Activated naive CD8-positive, alpha-beta T cell treated with anti-CD3 and anti-CD28 coated beads, Interleukin-2, amount 10 ng/mL, durations not matched to agents 7 days and 5 days (primary cell): Measurements from ENCODE around the gene POP5. TPM values are rescaled to one million over a fixed set of nuclear protein-coding genes. Genes with fewer than 3 reads are reported as not detected.
A peak's percentile ranks its signal among the peaks of the same experiment; 100 is the strongest.
"Not testable (repeated sequence)": the region's sequence is repeated elsewhere in the genome, so short reads cannot be mapped to it uniquely, and the experiment has no call there.

Source experiments
- ATAC-seq: fragments of 150-1000 bp; cut with Tn5 transposase; one replicate; pipeline ENCODE4 v1.10.0; 2021; ENCODE audit warnings: low read depth, moderate library complexity
- POLR2A ChIA-PET: fragments of 350-600 bp; sonication (Branson Sonifier 250); formaldehyde crosslinking; loops from one replicate; lab custom pipeline; 2021; ENCODE audit warnings: antibody characterized with exemption; lab: Charles Lee
- DNase-seq: peaks from one replicate; pipeline ENCODE4 v3.0.0; 2021
- H3K27ac Mint-ChIP-seq: one replicate; pipeline ENCODE4 v1.8.0; 2022; ENCODE audit warnings: mild to moderate bottlenecking, mixed read lengths
- H3K27me3 Mint-ChIP-seq: one replicate; pipeline ENCODE4 v1.8.0; 2022; ENCODE audit warnings: mild to moderate bottlenecking, moderate library complexity, mixed read lengths
- H3K36me3 Mint-ChIP-seq: one replicate; pipeline ENCODE4 v1.8.0; 2021; ENCODE audit warnings: mild to moderate bottlenecking, mixed read lengths
- H3K4me1 Mint-ChIP-seq: one replicate; pipeline ENCODE4 v1.8.0; 2021; ENCODE audit warnings: mixed read lengths
- H3K4me3 Mint-ChIP-seq: one replicate; pipeline ENCODE4 v1.8.0; 2022; ENCODE audit warnings: mild to moderate bottlenecking, moderate library complexity, mixed read lengths
- H3K9me3 Mint-ChIP-seq: one replicate; pipeline ENCODE4 v1.8.0; 2021; ENCODE audit warnings: mixed read lengths
- total RNA-seq, 2 experiments: library from RNA; stranded (reverse); gene quantifications; one replicate each; pipeline ENCODE4 v1.2.3, GENCODE V29; 2021

POP5 gene, protein sequence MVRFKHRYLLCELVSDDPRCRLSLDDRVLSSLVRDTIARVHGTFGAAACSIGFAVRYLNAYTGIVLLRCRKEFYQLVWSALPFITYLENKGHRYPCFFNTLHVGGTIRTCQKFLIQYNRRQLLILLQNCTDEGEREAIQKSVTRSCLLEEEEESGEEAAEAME
- 10 to 100 TPM; 59.4 to 62.3 TPM for total RNA-seq

DNA sequence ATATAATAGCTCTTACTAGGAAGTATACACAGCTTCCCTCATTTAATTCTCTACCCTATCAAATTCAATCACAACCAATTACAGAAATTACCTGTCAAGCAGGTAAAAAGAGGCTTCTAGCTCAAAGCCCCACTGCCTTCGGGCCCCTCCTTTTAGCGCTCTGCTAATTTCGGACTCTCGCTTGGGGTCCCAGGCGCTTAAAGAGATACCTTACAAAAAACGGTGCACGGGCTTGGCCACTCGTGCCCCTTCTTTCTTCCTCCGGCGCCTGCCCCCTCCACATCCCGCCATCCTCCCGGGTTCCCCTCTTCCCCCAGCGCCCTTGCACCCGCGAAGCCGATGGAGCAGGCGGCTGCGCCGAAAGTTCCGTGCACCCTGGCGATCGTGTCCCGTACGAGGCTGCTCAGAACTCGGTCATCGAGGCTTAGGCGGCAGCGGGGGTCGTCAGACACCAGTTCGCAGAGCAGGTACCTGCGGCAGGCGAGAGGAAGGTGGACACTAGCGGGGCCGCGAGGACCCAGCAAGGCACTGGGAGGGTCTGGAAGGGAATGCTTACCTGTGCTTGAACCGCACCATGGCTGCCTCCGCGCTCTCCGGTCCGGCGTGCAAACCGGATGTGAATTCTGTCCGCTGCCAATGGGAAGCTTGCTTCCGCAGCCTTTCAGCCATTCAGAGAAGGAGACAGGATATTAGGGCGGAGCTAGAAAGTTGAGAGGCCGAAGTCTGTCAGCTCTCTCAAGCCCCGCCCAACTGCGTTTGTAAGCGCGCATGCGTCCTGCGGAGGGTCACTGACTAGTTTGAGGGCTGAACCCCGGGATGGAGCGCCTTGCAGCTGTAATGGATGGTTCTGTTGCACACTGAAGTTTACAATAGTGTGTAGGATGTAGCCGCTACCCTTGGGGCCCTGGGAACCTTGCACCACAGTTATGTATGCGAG lies at the start of gene POP5:
Gene POP5, minus strand, starts transcription at position 616 of the 937 bp plus-strand sequence. Its CDS starts 40 bp downstream, at position 576.
- Mint-ChIP-seq H3K27ac (peak within 1 kb of the TSS; percentile 91), H3K9me3 (no peaks in the 10 kb centered on the region), H3K4me1 (peaks cover 29% of the 10 kb centered on the region), H3K36me3 (peaks cover 1% of the 10 kb centered on the region), H3K27me3 (peaks cover 12% of the 10 kb centered on the region), H3K4me3 (peak within 1 kb of the TSS; percentile 94)
- peak; percentile 95 for ATAC-seq
- peak; percentile 89 for DNase-seq
- POLR2A ChIA-PET: interaction anchor here (0.5 to 1.8 kb wide), 22 partner anchors 11 to 646 kb away, joined by 3 to 11 read pairs (median 4); partner anchors contain the start of genes COQ5, DYNLL1, MLEC and RNF10

DNA sequence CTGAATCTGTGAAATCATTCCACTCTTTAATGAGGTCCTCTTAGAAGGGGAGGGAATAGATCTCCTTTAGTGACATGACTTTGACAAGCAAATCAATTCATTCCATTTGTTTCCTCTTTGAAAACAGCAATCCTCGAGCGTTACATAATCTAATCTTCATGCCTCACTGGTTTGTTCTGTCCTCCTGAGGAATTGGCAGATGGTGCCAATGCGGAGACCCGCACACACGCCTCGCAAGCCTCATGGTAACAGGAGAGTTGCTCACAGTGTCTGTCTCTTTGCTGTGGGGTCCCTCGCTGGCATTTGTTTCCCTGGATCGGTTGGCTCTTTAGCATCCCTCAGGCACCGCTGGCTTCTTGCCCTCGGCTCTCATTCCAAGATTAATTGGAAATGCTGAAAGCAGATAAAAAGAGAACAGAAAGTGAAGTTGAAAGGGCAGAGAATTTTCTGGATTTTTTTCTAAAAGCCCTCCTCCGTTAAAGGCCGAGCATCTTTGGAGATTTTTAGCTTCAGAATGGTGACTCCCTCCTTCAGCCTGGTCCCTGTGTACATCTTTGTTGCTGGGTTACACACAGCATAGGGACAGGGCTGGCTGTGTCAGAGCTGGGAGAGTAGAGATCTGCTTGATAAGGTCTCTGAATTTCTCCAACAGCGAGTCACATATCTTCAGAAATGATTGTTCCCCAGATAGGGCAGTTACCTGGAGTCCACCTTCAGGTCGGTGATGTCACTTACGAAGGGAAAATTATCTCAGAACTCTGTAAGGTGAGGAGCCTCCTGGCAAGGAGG lies 49.1 kb upstream of the POP5 start:
- no peak for ATAC-seq
- no peak for DNase-seq
- no peaks in the 10 kb centered on the region for H3K9me3 Mint-ChIP-seq
- no peaks in the 10 kb centered on the region for H3K36me3 Mint-ChIP-seq
- H3K27me3 Mint-ChIP-seq: peaks cover 12% of the 10 kb centered on the region
- no peak overlapping the region for H3K27ac Mint-ChIP-seq
- POLR2A ChIA-PET: interaction anchor here (0.6 kb wide), 1 partner anchor 150 kb away, joined by 3 read pairs; no protein-coding TSS in a partner anchor
- no peak overlapping the region for H3K4me3 Mint-ChIP-seq
- no peaks in the 10 kb centered on the region for H3K4me1 Mint-ChIP-seq

GRCh38 chr12:120628919-120629318 lies 47.7 kb upstream of the POP5 start:
- Mint-ChIP-seq H3K27ac (no peak overlapping the region), H3K36me3 (no peaks in the 10 kb centered on the region), H3K9me3 (no peaks in the 10 kb centered on the region), H3K4me3 (no peak overlapping the region), H3K27me3 (peaks cover 12% of the 10 kb centered on the region), H3K4me1 (no peaks in the 10 kb centered on the region)
- DNase-seq (no peak), ATAC-seq (no peak)
- POLR2A ChIA-PET: no interaction called here

DNA sequence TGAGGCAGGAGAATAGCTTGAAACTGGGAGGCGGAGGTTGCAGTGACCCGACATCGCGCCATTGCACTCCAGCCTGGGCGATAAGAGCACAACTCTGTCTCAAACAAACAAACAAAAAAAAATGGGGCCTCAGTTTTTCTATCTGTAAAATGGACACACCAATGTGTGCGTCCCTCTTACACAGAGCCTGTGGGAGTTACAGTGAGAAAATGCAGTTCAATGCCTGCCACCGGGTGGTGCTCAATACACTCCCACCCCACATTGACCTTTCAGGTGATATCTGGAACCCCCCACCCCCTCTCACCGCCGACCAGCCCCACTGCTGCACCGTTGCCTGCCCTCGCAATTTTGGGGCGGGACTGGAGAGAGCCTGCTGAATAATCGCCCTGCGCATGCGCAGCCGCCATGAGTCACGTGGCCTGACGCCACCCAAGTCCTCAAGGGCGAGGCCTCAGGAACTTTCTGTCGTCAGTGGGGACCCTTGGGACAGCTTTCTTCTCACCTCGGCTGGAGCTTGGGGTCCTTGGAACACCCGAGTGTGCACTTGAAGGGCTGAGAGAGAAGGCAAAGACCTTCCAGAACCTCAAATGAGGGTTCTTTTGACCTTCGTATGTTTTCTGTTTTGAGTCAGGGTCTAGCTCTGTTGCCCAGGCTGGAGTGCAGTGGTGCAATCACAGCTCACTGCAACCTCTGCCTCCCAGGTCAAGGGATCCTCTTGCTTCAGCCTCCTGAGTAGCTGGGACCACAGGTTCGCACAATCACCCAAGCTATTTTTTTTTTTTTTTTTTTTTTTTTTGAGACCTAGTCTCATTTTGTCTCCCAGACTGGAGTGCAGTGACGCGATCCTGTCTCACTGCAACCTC lies 44.6 kb upstream of the POP5 start:
- Mint-ChIP-seq H3K4me3 (no peak overlapping the region), H3K36me3 (no peaks in the 10 kb centered on the region), H3K4me1 (no peaks in the 10 kb centered on the region), H3K27me3 (peaks cover 15% of the 10 kb centered on the region), H3K27ac (no peak overlapping the region), H3K9me3 (no peaks in the 10 kb centered on the region)
- DNase-seq: no peak
- POLR2A ChIA-PET: interaction anchor here (0.9 kb wide), 1 partner anchor 52 kb away, joined by 6 read pairs; no protein-coding TSS in a partner anchor
- no peak for ATAC-seq

DNA sequence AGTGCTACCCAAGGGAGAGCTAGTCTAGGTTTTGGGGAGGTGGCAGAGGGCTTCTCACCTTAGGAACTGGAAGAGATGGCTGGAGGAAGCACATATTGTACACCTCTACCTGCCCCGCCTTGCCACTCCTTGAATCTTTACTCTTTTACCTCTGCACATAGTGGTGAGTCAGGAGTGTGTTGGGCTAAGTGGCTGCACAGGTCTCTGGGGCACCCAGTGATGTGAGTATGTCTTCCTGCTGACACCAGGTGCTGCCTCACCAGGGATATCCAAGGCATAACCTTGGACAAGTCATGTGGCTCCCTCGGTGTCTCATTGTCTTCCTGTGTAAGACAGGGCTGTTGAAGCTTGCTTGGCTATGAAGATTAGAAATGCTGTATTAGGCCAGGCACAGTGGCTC lies 39.4 kb upstream of the POP5 start:
- no peak overlapping the region for H3K4me3 Mint-ChIP-seq
- no peak for DNase-seq
- POLR2A ChIA-PET: interaction anchor here (0.5 kb wide), 1 partner anchor 197 kb away, joined by 4 read pairs; no protein-coding TSS in a partner anchor

DNA sequence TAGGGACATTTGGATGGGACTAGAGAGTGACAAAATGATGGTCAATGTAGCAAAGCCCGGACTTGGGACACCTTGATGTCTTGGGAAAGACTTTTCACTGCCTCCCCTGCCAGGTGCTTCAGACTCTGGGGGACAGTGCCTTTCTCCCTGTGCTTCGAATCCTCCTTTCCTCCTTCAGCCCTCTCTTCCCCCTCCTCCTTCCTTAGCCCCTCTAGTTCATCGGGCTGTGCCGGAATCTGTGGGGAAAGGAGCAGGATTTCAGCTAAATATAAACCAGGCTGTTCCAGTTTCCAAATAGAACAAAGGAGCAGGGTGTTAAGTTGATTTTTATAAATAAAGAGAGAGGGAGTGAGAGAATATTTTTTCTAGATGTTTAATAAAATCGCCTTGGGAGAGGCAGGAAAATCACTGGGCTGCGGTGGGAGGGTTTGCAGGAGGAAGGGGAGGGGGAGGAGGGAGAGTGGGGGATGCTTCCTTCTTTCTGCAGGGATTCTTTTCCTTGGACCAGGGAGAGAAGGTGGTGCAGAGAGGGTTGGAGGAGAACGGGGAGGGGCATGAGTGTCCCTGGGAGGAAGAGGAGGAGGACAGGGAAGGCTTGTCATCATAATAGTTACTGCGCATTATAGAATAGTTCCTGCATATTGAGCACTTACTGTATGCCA lies 37.9 kb upstream of the POP5 start:
- Mint-ChIP-seq H3K4me3 (no peak overlapping the region), H3K9me3 (no peaks in the 10 kb centered on the region), H3K27me3 (peaks cover 25% of the 10 kb centered on the region), H3K36me3 (no peaks in the 10 kb centered on the region), H3K27ac (no peak overlapping the region), H3K4me1 (no peaks in the 10 kb centered on the region)
- ATAC-seq (no peak), DNase-seq (no peak)
- POLR2A ChIA-PET: interaction anchor here (0.6 kb wide), 1 partner anchor 348 kb away, joined by 3 read pairs; no protein-coding TSS in a partner anchor

More for the DNA sequence above, 39.4 kb upstream of the POP5 start:
- no peak for ATAC-seq
- no peaks in the 10 kb centered on the region for H3K36me3 Mint-ChIP-seq
- H3K4me1 Mint-ChIP-seq: no peaks in the 10 kb centered on the region
- H3K27me3 Mint-ChIP-seq: peaks cover 25% of the 10 kb centered on the region
- no peaks in the 10 kb centered on the region for H3K9me3 Mint-ChIP-seq
- no peak overlapping the region for H3K27ac Mint-ChIP-seq

GRCh38 chr12:120617767-120618166 lies 36.6 kb upstream of the POP5 start:
- peaks cover 19% of the 10 kb centered on the region for H3K27me3 Mint-ChIP-seq
- H3K4me1 Mint-ChIP-seq, H3K9me3 Mint-ChIP-seq, H3K36me3 Mint-ChIP-seq, H3K4me3 Mint-ChIP-seq, H3K27ac Mint-ChIP-seq, POLR2A ChIA-PET, ATAC-seq, DNase-seq: not testable (repeated sequence)

DNA sequence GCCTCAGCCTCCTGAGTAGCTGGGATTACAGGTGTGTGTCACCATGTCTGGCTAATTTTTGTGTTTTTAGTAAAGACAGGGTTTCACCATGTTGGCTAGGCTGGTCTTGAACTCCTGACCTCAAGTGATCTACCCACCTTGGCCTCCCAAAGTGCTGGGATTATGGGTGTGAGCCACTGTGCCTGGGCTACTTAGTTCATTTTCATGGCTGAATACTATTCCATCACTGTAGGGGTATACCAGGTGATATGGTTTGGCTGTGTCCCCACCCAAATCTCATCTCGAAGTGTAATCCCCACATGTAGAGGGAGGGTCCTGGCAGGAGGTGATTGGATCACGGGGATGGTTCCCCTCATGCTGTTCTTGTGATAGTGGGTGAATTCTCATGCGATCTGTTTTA lies 36.0 kb upstream of the POP5 start:
- H3K27ac Mint-ChIP-seq, H3K4me3 Mint-ChIP-seq, DNase-seq, H3K4me1 Mint-ChIP-seq, POLR2A ChIA-PET, H3K36me3 Mint-ChIP-seq, ATAC-seq, H3K9me3 Mint-ChIP-seq: not testable (repeated sequence)
- H3K27me3 Mint-ChIP-seq: peaks cover 19% of the 10 kb centered on the region

DNA sequence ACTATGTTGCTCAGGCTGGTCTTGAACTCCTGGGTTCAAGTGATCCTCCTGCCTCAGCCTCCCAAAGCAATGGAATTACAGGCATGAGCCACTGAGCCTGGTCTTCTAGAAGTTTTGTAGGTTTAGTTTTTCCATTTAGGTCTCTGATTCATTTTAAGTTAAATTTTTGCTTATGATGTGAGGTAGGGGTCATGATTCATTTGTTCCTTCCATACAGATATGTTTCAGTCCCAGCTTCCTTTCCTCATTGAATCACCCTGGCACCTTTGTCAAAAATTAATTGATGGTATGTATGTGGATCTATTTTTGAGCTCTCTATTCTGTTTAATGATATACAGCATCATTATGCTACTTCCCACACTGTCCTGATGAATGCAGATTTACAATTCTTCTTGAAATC lies 33.6 kb upstream of the POP5 start:
- POLR2A ChIA-PET: interaction anchor here (0.6 kb wide), 1 partner anchor 45 kb away, joined by 5 read pairs; no protein-coding TSS in a partner anchor
- Mint-ChIP-seq H3K27ac (no peak overlapping the region), H3K4me1 (no peaks in the 10 kb centered on the region), H3K4me3 (no peak overlapping the region), H3K36me3 (no peaks in the 10 kb centered on the region), H3K27me3 (peaks cover 15% of the 10 kb centered on the region), H3K9me3 (no peaks in the 10 kb centered on the region)
- ATAC-seq: no peak
- DNase-seq: no peak

- POLR2A ChIA-PET, H3K27me3 Mint-ChIP-seq, ATAC-seq, H3K36me3 Mint-ChIP-seq, H3K27ac Mint-ChIP-seq, H3K4me1 Mint-ChIP-seq, H3K4me3 Mint-ChIP-seq, DNase-seq, H3K9me3 Mint-ChIP-seq: not testable (repeated sequence)
These were observed 30.3 kb upstream of the POP5 start for GRCh38 chr12:120611534-120611933.

DNA sequence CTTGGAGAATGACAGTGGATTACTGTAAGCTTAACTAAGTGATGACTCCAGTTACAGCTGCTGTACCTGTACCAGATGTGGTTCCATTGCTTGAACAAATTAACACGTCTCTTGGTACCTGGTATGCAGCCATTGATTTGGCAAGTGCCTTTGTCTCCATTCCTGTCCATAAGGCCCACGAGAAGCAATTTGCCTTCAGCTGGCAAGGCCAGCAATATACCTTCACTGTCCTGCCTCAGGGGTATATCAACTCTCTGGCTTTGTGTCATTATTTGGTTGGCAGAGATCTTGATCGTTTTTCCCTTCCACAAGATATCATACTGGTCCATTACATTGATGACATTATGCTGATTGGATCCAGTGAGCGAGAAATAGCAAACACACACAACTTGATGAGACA lies 29.4 kb upstream of the POP5 start:
- no peaks in the 10 kb centered on the region for H3K36me3 Mint-ChIP-seq
- DNase-seq (no peak), ATAC-seq (no peak)
- POLR2A ChIA-PET: no interaction called here
- H3K9me3 Mint-ChIP-seq: no peaks in the 10 kb centered on the region
- H3K4me3 Mint-ChIP-seq: no peak overlapping the region
- no peak overlapping the region for H3K27ac Mint-ChIP-seq
- no peaks in the 10 kb centered on the region for H3K4me1 Mint-ChIP-seq
- peaks cover 7% of the 10 kb centered on the region for H3K27me3 Mint-ChIP-seq

DNA sequence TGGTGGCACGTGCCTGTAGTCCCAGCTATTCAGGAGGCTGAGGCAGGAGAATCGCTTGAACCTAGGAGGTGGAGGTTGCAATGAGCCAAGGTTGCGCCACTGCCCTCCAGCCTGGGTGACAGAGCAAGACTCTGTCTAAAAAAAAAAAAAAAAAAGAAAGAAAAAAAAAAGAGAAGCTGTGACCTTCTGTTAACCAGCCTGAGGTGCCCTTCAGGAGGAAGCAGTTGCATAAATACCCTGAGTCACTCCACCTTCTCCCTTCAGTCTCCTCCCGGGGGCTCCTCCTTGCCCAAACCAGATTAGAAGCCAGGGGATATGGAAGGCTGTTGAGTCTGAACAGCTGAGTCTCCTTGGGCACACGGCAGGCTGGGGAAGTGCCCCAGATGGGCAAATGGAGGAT lies 21.2 kb upstream of the POP5 start:
- H3K27me3 Mint-ChIP-seq: peaks cover 11% of the 10 kb centered on the region
- not testable (repeated sequence) for H3K4me3 Mint-ChIP-seq, H3K36me3 Mint-ChIP-seq, H3K27ac Mint-ChIP-seq, H3K9me3 Mint-ChIP-seq, H3K4me1 Mint-ChIP-seq, DNase-seq, ATAC-seq
- POLR2A ChIA-PET: interaction anchor here (0.7 kb wide), 1 partner anchor 22 kb away, joined by 5 read pairs; no protein-coding TSS in a partner anchor
